IPS-15b (cell line): Measurements from ENCODE around the gene GTF3C5.
"Not testable (repeated sequence)": the region's sequence is repeated elsewhere in the genome, so short reads cannot be mapped to it uniquely, and the experiment has no call there.

Experiments
- H3K27me3 ChIP-seq: one replicate; pipeline ENCODE4 v1.6.1; 2013; ENCODE audit warnings: low read length; ENCODE audit not compliant: control insufficient read depth, insufficient read depth
- H3K36me3 ChIP-seq: one replicate; pipeline ENCODE4 v1.6.1; 2013; ENCODE audit warnings: low read length; ENCODE audit not compliant: control insufficient read depth, insufficient read depth
- H3K4me1 ChIP-seq: one replicate; pipeline ENCODE4 v1.6.1; 2013; ENCODE audit warnings: mild to moderate bottlenecking, low read length; ENCODE audit not compliant: control insufficient read depth, insufficient read depth
- H3K4me3 ChIP-seq: one replicate; pipeline ENCODE4 v1.5.1; 2013; ENCODE audit warnings: low read depth, low read length
- H3K9ac ChIP-seq: one replicate; pipeline ENCODE4 v1.6.1; 2013; ENCODE audit warnings: low read depth, mild to moderate bottlenecking, low read length
- H3K9me3 ChIP-seq: one replicate; pipeline ENCODE4 v1.6.1; 2013; ENCODE audit warnings: mild to moderate bottlenecking, low read length; ENCODE audit not compliant: control insufficient read depth, insufficient read depth

The GTF3C5 gene

GRCh38 chr9:133040892-133041479, 10.2 kb downstream of the GTF3C5 start:
- H3K9ac ChIP-seq, H3K4me3 ChIP-seq, H3K4me1 ChIP-seq, H3K9me3 ChIP-seq, H3K27me3 ChIP-seq: not testable (repeated sequence)
- H3K36me3 ChIP-seq, result peaks cover 33% of the 10 kb centered on the region

DNA sequence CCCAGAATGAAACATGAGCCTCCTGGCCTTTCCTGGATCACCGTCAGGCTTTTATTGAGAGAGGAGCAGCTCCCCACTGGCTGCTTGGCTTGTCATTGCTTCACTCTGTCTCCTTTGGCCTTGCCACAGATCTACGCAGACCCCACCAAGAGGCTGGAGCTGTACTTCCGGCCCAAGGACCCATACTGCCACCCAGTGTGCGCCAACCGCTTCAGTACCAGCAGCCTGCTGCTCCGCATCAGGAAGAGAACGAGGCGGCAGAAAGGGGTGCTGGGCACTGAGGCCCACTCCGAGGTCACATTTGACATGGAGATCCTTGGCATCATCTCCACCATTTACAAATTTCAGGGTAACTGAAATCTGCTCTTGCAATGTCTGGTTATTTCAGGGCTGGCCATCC, 11.2 kb downstream of the GTF3C5 start:
- peaks cover 40% of the 10 kb centered on the region for H3K36me3 ChIP-seq
- H3K27me3 ChIP-seq, result no peaks in the 10 kb centered on the region
- H3K9me3 ChIP-seq, result no peaks in the 10 kb centered on the region
- no peak overlapping the region for H3K4me3 ChIP-seq
- H3K9ac ChIP-seq, result no peak overlapping the region
- H3K4me1 ChIP-seq, result no peaks in the 10 kb centered on the region

GRCh38 chr9:133042676-133043075, 11.9 kb downstream of the GTF3C5 start:
- Histone ChIP-seq H3K9ac (no peak overlapping the region), H3K4me3 (no peak overlapping the region), H3K9me3 (no peaks in the 10 kb centered on the region), H3K36me3 (peaks cover 40% of the 10 kb centered on the region), H3K4me1 (no peaks in the 10 kb centered on the region), H3K27me3 (no peaks in the 10 kb centered on the region)

DNA sequence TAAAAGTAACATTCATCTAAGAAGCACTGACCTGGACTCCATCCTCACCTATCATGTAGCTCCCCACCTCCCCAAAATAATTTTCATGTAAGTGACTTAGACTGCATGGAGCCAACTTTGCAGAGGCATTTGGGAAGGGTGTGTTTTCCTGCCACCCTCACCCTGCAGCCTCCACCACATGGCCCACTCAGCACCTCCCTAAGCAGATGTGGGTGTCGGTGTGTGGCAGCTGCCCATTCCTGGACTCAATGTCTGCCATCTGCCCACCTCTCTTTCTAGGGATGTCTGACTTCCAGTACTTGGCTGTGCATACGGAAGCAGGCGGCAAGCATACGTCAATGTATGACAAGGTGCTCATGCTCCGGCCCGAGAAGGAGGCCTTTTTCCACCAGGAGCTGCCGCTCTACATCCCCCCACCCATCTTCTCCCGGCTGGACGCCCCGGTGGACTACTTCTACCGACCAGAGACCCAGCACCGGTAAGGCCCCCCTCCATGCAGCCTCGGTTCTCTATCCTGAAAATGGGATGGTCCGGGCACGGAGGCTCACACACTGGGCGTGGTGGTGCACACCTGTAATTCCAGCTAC, 12.7 kb downstream of the GTF3C5 start:
- Histone ChIP-seq H3K4me3 (no peak overlapping the region), H3K36me3 (peaks cover 40% of the 10 kb centered on the region), H3K9ac (no peak overlapping the region), H3K4me1 (no peaks in the 10 kb centered on the region), H3K9me3 (no peaks in the 10 kb centered on the region), H3K27me3 (no peaks in the 10 kb centered on the region)

DNA sequence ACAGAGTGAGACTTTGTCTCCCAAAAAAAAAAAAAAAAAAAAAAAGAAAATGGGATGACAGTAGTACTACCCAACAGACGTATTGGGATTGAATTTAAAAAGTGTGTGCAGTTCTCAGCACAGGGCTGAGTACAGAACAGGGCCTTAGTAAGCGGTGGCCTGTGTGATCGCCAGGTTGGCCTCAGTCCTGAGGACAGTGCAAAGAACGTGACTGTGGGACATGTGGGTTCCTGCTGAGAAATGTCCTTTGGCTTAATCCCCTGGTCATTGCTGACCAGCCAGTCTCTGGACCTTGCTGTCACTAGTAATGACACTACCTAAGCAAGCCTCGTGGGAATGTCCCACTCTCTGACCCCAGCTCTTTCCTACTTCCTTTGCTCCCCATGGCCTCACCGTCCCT, 13.3 kb downstream of the GTF3C5 start:
- no peak overlapping the region for H3K9ac ChIP-seq
- no peak overlapping the region for H3K4me3 ChIP-seq
- no peaks in the 10 kb centered on the region for H3K4me1 ChIP-seq
- no peaks in the 10 kb centered on the region for H3K9me3 ChIP-seq
- H3K36me3 ChIP-seq, result peaks cover 40% of the 10 kb centered on the region
- H3K27me3 ChIP-seq, result no peaks in the 10 kb centered on the region

- Histone ChIP-seq H3K9me3 (no peaks in the 10 kb centered on the region), H3K4me1 (no peaks in the 10 kb centered on the region), H3K36me3 (peaks cover 40% of the 10 kb centered on the region), H3K27me3 (no peaks in the 10 kb centered on the region), H3K9ac (no peak overlapping the region), H3K4me3 (no peak overlapping the region)
Observed at GRCh38 chr9:133044661-133045060, 13.9 kb downstream of the GTF3C5 start.

GRCh38 chr9:133045132-133045531, 14.3 kb downstream of the GTF3C5 start:
- H3K36me3 ChIP-seq, result peaks cover 40% of the 10 kb centered on the region
- H3K9me3 ChIP-seq, result no peaks in the 10 kb centered on the region
- H3K4me3 ChIP-seq, result no peak overlapping the region
- H3K27me3 ChIP-seq, result no peaks in the 10 kb centered on the region
- no peaks in the 10 kb centered on the region for H3K4me1 ChIP-seq
- H3K9ac ChIP-seq, result no peak overlapping the region

DNA sequence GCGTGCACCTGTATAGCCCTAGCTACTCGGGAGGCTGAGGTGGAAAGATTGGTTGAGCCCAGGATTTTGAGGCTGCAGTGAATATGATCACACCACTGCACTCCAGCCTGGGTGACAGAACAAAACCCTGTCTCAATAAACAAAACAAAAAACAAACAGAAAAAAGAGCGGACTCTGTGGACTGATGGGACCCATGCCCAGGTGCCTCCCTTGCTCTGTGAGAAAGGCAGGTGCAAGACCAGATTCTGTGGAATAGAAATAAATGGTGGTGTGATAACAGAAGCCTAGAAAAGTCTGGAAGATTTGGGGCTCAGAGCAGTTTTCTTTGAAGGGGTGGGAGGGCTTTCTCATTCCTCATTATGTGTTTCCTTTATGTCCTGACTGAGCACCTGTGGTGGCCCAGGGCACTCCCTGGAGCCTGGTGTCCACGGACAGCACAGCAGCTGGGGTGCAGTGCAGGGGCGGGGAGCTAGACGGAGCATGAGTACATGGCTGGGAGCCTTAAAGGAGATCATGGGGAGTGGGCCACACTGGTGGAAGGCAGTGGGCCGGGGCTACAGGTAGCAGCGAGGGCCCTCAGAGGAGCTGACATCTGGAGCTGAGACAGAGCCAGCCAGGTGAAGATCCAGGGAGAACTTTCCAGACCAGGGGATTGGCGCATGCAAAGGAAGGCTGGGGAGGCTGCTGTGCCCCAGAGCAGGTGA, 15.6 kb downstream of the GTF3C5 start:
- no peaks in the 10 kb centered on the region for H3K27me3 ChIP-seq
- no peaks in the 10 kb centered on the region for H3K9me3 ChIP-seq
- H3K36me3 ChIP-seq, result peaks cover 48% of the 10 kb centered on the region
- H3K9ac ChIP-seq, result no peak overlapping the region
- no peak overlapping the region for H3K4me3 ChIP-seq
- H3K4me1 ChIP-seq, result no peaks in the 10 kb centered on the region

DNA sequence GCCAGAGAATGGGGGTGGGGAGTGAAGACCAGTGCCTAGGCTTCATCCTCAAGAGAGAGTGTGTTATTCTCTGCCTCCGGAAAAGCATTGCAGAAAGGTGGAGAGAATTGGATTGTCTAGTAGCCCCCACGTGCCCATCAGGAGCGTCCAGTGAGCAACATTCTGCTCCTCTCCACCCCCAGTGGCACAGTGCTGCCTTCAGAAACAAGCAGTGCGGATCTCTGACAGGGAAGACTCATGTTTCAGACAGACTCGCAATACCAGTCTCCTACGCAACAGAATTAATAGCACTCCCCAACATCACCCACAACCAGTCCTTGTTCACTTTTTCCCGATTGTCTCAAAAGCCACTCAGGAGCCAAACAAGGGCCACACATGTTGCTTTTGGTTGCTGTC, 16.1 kb downstream of the GTF3C5 start:
- H3K9me3 ChIP-seq, result no peaks in the 10 kb centered on the region
- peaks cover 51% of the 10 kb centered on the region for H3K36me3 ChIP-seq
- H3K9ac ChIP-seq, result no peak overlapping the region
- H3K27me3 ChIP-seq, result no peaks in the 10 kb centered on the region
- no peak overlapping the region for H3K4me3 ChIP-seq
- no peaks in the 10 kb centered on the region for H3K4me1 ChIP-seq

- no peaks in the 10 kb centered on the region for H3K9me3 ChIP-seq
- no peaks in the 10 kb centered on the region for H3K27me3 ChIP-seq
- H3K4me1 ChIP-seq, result no peaks in the 10 kb centered on the region
- H3K36me3 ChIP-seq, result peaks cover 48% of the 10 kb centered on the region
- no peak overlapping the region for H3K9ac ChIP-seq
- no peak overlapping the region for H3K4me3 ChIP-seq
Observed at GRCh38 chr9:133048595-133048994, 17.8 kb downstream of the GTF3C5 start.

- Histone ChIP-seq H3K27me3 (no peaks in the 10 kb centered on the region), H3K9ac (no peak overlapping the region), H3K9me3 (no peaks in the 10 kb centered on the region), H3K4me1 (no peaks in the 10 kb centered on the region), H3K36me3 (peaks cover 51% of the 10 kb centered on the region), H3K4me3 (no peak overlapping the region)
Observed at GRCh38 chr9:133049043-133049442, 18.2 kb downstream of the GTF3C5 start.

DNA sequence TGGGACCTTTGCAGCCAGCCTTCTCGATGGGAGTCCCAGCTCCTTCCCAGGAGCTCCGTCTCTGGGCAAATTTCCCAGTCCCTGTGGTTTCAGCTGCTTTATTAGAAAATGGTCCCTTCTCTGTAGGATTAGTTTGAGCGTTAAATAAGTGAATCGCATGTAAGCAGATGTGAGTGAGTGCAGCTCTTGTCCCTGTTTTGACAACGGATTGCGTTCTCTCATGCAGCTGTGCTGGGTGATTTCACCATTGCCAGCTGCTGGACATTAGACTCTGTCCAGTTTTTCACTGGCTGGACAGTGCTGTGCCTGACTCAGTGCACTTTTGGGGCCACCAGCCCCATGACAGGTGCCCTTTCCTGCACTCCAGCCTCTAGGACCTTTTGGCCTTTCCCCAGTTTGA, 19.3 kb downstream of the GTF3C5 start:
- Histone ChIP-seq H3K27me3 (no peaks in the 10 kb centered on the region), H3K9me3 (no peaks in the 10 kb centered on the region), H3K36me3 (peaks cover 51% of the 10 kb centered on the region), H3K4me1 (no peaks in the 10 kb centered on the region), H3K9ac (no peak overlapping the region), H3K4me3 (no peak overlapping the region)
